Stomach (tissue), 9 donors: ENCODE data around the gene GALNT13. TPM values are rescaled to one million over a fixed set of nuclear protein-coding genes. Genes with fewer than 3 reads are reported as not detected.

Experiments
- DNase-seq, 2 donors: peaks; one replicate each; pipeline versions ENCODE4 v3.0.0 to v3.0.0-alpha.2; 2013 to 2019
- H3K27ac ChIP-seq, 5 donors: fragments of 200-600 bp in 4 of 5; sonication (generic) in 4 of 5; one replicate each; pipeline ENCODE4 v1.5.1; 2013 to 2019; ENCODE audit warnings: mild to moderate bottlenecking in 1 of 5, moderate library complexity in 1 of 5
- H3K27me3 ChIP-seq, 3 donors: fragments of 200-600 bp; sonication (generic); one replicate each; pipeline ENCODE4 v1.5.1; 2017 to 2019; ENCODE audit warnings: mixed run types in 1 of 3
- H3K36me3 ChIP-seq, 4 donors: fragments of 200-600 bp; sonication (generic); 1 replicate in 3 of 4; 2 replicates in 1 of 4; pipeline ENCODE4 v1.5.1; 2016 to 2019
- H3K4me1 ChIP-seq, 4 donors: fragments of 200-600 bp; sonication (generic); one replicate each; pipeline ENCODE4 v1.5.1; 2016 to 2019
- H3K4me3 ChIP-seq, 4 donors: fragments of 200-600 bp; sonication (generic) in 3 of 4; one replicate each; pipeline ENCODE4 v1.5.1; 2016 to 2019; ENCODE audit warnings: mild to moderate bottlenecking in 1 of 4
- H3K9me3 ChIP-seq, 4 donors: fragments of 200-600 bp; sonication (generic); one replicate each; pipeline ENCODE4 v1.5.1; 2016 to 2019
- EP300 ChIP-seq: sonication (generic); formaldehyde crosslinking; IDR thresholded peaks from one replicate; pipeline ENCODE4 v1.6.1; 2017; ENCODE audit warnings: antibody characterized with exemption
- POLR2A ChIP-seq, 4 donors: fragments of 450-650 bp; IDR thresholded peaks; one replicate each; pipeline ENCODE4 v1.6.1; 2016; ENCODE audit warnings: antibody characterized with exemption in 4 of 4, control low read depth in 2 of 4, mild to moderate bottlenecking in 1 of 4, moderate library complexity in 1 of 4
- POLR2AphosphoS5 ChIP-seq, 3 donors: sonication (generic); formaldehyde crosslinking; IDR thresholded peaks; one replicate each; pipeline ENCODE4 v1.6.1; 2016; ENCODE audit warnings: antibody characterized with exemption in 3 of 3
- WGBS, 5 donors: extraction: QIAGEN DNeasy Blood & Tissue Kit in 3 of 5; methylation state at CpG; one replicate each; pipeline versions ENCODE4 v1.1.5 to v1.1.7; 2013 to 2018; 5-methylcytosine and 5-hydroxymethylcytosine counted together
- intact Hi-C: fragments of 100-400 bp; cut with DNase I; formaldehyde crosslinking; loops from one replicate; pipeline ENCODE4 v1.15.1; 2023; ENCODE audit warnings: low total_unique reads
- polyA plus RNA-seq, 3 donors: library from polyadenylated mRNA; stranded (reverse); fragments of 200-250 nt; gene quantifications; one replicate each; pipeline ENCODE4 v1.2.3, GENCODE V29; 2013
- total RNA-seq, 5 donors: library from RNA; depleted of rRNA; stranded (reverse); fragments of >200 nt; gene quantifications; one replicate each; pipeline versions ENCODE4 v1.1.0 to v1.2.3, GENCODE V29; 2014 to 2016
- TF ChIP-seq, protein P1 (sequence below), 7 experiments: fragments of 450-650 bp in 4 of 7; fragments of 200-600 bp in 3 of 7; sonication (generic) in 3 of 7; IDR thresholded peaks; one replicate each; pipeline ENCODE4 v1.5.1; 2016 to 2019; ENCODE audit warnings: antibody characterized with exemption in 7 of 7, control low read depth in 2 of 7, mild to moderate bottlenecking in 1 of 7
- donor health status: healthy with polysubstance abuse.
- donor health status: Bipolar disorder and iron deficiency.
- donor health status: healthy.

GALNT13 gene
- total and polyA plus RNA-seq, 8 donors: 0.15 to 6.2 (median 0.72) TPM; not detected in 3

DNA sequence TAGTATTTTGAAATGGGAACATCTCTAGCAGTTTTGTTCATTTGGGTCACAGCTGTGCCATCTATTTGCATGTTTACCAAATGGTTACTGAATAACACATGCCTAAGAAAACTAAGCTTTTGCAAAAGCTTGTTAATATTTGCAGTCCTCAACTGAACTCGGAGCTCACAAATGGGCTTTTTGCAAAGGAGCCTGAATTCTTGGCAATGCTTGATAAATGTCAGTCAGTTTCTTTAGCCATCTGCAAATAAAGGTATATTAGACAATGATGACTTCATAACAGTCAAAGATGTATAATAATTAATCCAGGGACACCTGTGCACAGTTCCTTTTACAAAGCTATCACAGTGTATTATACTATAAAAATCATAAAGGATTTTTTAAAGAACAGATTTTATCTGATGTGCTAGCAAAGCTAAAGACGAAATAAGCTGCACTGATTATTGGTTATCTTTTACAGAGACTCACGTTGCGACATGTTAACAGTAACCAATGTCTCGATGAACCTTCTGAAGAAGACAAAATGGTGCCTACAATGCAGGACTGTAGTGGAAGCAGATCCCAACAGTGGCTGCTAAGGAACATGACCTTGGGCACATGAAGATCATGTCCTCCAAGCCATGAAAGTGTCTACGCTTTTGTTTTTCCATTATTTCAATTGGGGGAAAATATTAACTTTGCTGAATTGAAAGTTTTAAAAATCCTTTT is 578.4 kb downstream of the GALNT13 start:
- Histone ChIP-seq H3K4me1 (peaks cover 0 to 19% (median 9%) of the 10 kb centered on the region in 4 donors), H3K27me3 (no peaks in the 10 kb centered on the region), H3K4me3 (no peak overlapping the region), H3K9me3 (no peaks in the 10 kb centered on the region), H3K27ac (no peak overlapping the region), H3K36me3 (no peaks in the 10 kb centered on the region)
- intact Hi-C loops: no loop called here
- 42 to 60% (median 49%) methylated on average over 6 of the region's 6 CpGs for WGBS, 5 donors
- DNase-seq: no peak
- TF ChIP-seq, protein P1, sequence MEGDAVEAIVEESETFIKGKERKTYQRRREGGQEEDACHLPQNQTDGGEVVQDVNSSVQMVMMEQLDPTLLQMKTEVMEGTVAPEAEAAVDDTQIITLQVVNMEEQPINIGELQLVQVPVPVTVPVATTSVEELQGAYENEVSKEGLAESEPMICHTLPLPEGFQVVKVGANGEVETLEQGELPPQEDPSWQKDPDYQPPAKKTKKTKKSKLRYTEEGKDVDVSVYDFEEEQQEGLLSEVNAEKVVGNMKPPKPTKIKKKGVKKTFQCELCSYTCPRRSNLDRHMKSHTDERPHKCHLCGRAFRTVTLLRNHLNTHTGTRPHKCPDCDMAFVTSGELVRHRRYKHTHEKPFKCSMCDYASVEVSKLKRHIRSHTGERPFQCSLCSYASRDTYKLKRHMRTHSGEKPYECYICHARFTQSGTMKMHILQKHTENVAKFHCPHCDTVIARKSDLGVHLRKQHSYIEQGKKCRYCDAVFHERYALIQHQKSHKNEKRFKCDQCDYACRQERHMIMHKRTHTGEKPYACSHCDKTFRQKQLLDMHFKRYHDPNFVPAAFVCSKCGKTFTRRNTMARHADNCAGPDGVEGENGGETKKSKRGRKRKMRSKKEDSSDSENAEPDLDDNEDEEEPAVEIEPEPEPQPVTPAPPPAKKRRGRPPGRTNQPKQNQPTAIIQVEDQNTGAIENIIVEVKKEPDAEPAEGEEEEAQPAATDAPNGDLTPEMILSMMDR (IDR thresholded peaks at IDR 0.05): no peak
- TF ChIP-seq POLR2AphosphoS5 (IDR thresholded peaks at IDR 0.05) (no peak), EP300 (no peak), POLR2A (IDR thresholded peaks at IDR 0.05) (no peak)

DNA sequence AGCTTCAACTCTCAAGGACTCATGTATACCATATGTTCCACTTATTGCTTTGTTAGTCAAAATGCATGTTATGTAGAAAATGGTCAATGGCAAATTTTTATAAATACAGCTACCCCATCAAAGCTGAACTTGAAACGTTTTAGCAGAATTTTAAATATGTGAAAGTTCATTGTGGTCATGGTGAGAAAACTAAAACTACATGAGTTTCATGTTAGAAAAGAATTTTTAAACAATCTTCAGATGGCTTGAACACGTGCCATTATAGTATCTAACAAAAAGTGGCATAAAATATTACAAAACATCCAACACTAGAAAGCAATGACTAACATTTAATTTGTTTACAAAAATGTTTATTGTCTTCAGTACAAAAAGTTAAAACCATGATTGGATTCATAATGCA is 580.7 kb downstream of the GALNT13 start:
- no peak for TF ChIP-seq EP300
- intact Hi-C loops: no loop called here
- Histone ChIP-seq H3K27ac (no peak overlapping the region), H3K27me3 (no peaks in the 10 kb centered on the region), H3K4me1 (peaks cover 0 to 16% (median 8%) of the 10 kb centered on the region in 4 donors), H3K9me3 (no peaks in the 10 kb centered on the region), H3K36me3 (no peaks in the 10 kb centered on the region), H3K4me3 (no peak overlapping the region)
- no peak for DNase-seq
- 46 to 59% (median 56%) methylated on average over 2 of the region's 2 CpGs for WGBS, 5 donors

DNA sequence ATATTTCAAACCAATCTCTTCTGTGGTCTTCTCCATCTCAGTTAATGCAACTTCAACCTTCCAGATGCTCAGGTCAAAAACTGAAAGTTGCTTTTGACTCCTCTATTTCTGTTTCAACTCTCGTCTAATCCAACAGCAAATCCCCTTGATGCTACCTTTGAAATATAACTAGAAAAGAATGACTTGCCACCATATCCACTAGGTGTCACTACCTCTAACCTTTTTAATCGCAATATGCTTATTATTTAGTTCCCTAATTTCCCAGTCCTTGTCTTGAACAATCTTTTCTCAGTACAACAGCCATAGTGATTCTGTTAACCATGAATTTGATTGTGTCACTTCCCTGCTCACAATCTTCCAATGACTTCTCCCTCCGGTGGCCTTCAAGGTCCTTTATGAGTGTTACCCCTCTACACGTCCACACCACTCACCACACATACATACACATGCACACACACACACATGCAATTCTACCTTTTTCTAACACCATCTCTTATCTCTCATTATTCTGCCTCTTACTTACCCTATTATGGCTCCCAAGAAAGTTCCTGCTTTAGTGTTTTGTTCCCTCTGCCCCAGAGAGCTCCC is 581.3 kb downstream of the GALNT13 start:
- Histone ChIP-seq H3K4me1 (peaks cover 0 to 10% (median 5%) of the 10 kb centered on the region in 4 donors), H3K9me3 (no peaks in the 10 kb centered on the region), H3K4me3 (no peak overlapping the region), H3K36me3 (no peaks in the 10 kb centered on the region), H3K27ac (no peak overlapping the region), H3K27me3 (no peaks in the 10 kb centered on the region)
- 55 to 65% (median 56%) methylated on average over 4 of the region's 4 CpGs for WGBS, 5 donors
- no peak for TF ChIP-seq POLR2AphosphoS5 (IDR thresholded peaks at IDR 0.05)
- TF ChIP-seq, protein P1 (IDR thresholded peaks at IDR 0.05): peak in 2 of 7 experiments; percentile 27 to 28
- TF ChIP-seq EP300: no peak
- TF ChIP-seq POLR2A (IDR thresholded peaks at IDR 0.05): no peak
- DNase-seq: peak in 1 of 2 donors; percentile 40
- intact Hi-C loops: no loop called here

DNA sequence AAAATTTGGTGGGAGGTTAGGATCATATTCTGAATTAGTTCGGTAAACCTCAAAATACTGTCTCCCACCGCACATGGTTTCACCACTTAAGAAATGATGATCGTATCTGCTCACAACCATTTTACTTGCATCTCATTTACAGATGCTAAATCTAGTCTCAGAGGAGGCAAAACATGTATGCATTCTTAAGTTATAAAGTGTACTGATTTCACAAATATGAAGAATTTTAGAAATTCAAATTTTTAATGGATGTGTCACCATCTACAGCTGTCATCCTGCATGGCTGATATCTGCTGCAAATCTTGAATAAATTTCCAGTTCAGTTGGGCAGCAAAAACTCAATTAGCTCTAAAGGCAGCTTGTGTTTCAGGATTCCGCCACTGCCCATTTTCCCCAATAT is 583.4 kb downstream of the GALNT13 start:
- TF ChIP-seq POLR2A (IDR thresholded peaks at IDR 0.05): no peak
- TF ChIP-seq, protein P1 (IDR thresholded peaks at IDR 0.05): no peak
- no peak for TF ChIP-seq EP300
- TF ChIP-seq POLR2AphosphoS5 (IDR thresholded peaks at IDR 0.05): no peak
- no peak for DNase-seq
- intact Hi-C loops: no loop called here
- Histone ChIP-seq H3K27ac (no peak overlapping the region), H3K9me3 (no peaks in the 10 kb centered on the region), H3K36me3 (no peaks in the 10 kb centered on the region), H3K4me1 (no peaks in the 10 kb centered on the region), H3K4me3 (peak overlapping the region in 1 of 4 donors; percentile 13), H3K27me3 (no peaks in the 10 kb centered on the region)
- 91 to 98% (median 97%) methylated on average over 4 of the region's 4 CpGs for WGBS, 5 donors

DNA sequence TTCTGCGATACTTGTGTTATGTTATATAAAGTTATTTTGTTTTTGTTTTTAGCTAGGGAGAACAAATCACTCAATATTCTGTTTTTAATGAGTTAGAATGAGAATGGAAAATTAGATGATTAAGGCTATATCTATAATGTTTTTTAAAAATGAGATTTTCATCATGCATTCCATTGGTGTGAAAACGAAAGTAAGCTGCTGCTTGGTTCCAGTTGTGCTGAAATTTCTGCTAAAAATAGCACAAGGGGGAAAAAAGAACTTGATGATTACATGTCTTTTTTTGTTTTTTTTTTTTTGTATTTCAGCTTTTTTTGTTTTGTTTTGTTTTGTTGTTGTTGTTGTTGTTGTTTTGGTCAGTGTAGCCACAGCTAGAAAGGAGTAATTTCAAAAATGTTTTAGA is 584.1 kb downstream of the GALNT13 start:
- Histone ChIP-seq H3K4me3 (peak overlapping the region in 2 of 4 donors; percentile 13), H3K27me3 (no peaks in the 10 kb centered on the region), H3K9me3 (no peaks in the 10 kb centered on the region), H3K36me3 (no peaks in the 10 kb centered on the region), H3K27ac (no peak overlapping the region), H3K4me1 (no peaks in the 10 kb centered on the region)
- DNase-seq: peak in 1 of 2 donors; percentile 29
- 49 to 65% (median 60%) methylated on average over 2 of the region's 2 CpGs for WGBS, 5 donors
- intact Hi-C loops: no loop called here
- no peak for TF ChIP-seq POLR2AphosphoS5 (IDR thresholded peaks at IDR 0.05)
- no peak for TF ChIP-seq EP300
- TF ChIP-seq, protein P1 (IDR thresholded peaks at IDR 0.05): no peak
- no peak for TF ChIP-seq POLR2A (IDR thresholded peaks at IDR 0.05)
